HepG2 (cell line): Measurements from ENCODE around the gene RECK. TPM values are rescaled to one million over a fixed set of nuclear protein-coding genes. Genes with fewer than 3 reads are reported as not detected.

Experiments used
- ATAC-seq: fragments of 200-7000 bp; cut with Tn5 transposase; 3 replicates; pipeline ENCODE4 v1.9.1; 2020; ENCODE audit warnings: mild to moderate bottlenecking, moderate library complexity
- BruUV-seq: library from RNA; stranded (reverse); fragments of 400-500 nt; replicated peaks from 2 replicates; lab custom pipeline; 2021; lab: Mats Ljungman, UMichigan
- CTCF ChIA-PET: fragments of 300-600 bp; formaldehyde crosslinking; extraction: SDS; loops from one replicate; lab custom pipeline; 2021; ENCODE audit warnings: low total read pairs, inconsistent platforms, low intra/inter-chr PET ratio; lab: Yijun Ruan, JAX
- POLR2A ChIA-PET: fragments of 350-600 bp; sonication (Branson Sonifier 250); formaldehyde crosslinking; loops from one replicate; lab custom pipeline; 2020; ENCODE audit warnings: antibody characterized with exemption, inconsistent platforms; lab: Yijun Ruan, JAX
- DNase-seq: peaks from one replicate; pipeline ENCODE4 v3.0.0-alpha.2; 2015; ENCODE audit warnings: low spot score
- FAIRE-seq: peaks from 3 replicates; lab custom pipeline; 2011; peaks lifted over from hg19 to GRCh38; lab: Jason Lieb, UNC
- H2AFZ ChIP-seq: one replicate; pipeline ENCODE4 v1.6.1; 2011; ENCODE audit warnings: low read length, inconsistent platforms
- H3K27ac ChIP-seq: fragments of 300-600 bp; 3 replicates; pipeline ENCODE4 v1.8.0; 2011; ENCODE audit warnings: mixed run types, mild to moderate bottlenecking, mixed read lengths, low read length, inconsistent platforms; ENCODE audit not compliant: insufficient read depth; ENCODE audit errors: extremely low read length
- H3K27me3 ChIP-seq, 2 experiments: fragments of 200-600 bp in 1 of 2; 2 replicates in 1 of 2; 3 replicates in 1 of 2; pipeline versions ENCODE4 v1.6.0 to v1.8.0; 2011; ENCODE audit warnings: low read length in 2 of 2, mild to moderate bottlenecking in 2 of 2, moderate library complexity in 2 of 2, inconsistent platforms in 1 of 2; ENCODE audit not compliant: insufficient read depth in 2 of 2, control insufficient read depth in 1 of 2
- H3K36me3 ChIP-seq, 2 experiments: fragments of 200-600 bp in 1 of 2; replicated peaks in 1 of 2; 2 replicates in 1 of 2; 3 replicates in 1 of 2; pipeline versions ENCODE4 v1.5.1 to v1.8.0; 2011; ENCODE audit warnings: low read length in 2 of 2, inconsistent platforms in 1 of 2; ENCODE audit not compliant: insufficient read depth in 2 of 2, control insufficient read depth in 1 of 2
- H3K4me1 ChIP-seq: 2 replicates; pipeline ENCODE4 v1.5.1; 2012; ENCODE audit warnings: low read length, inconsistent platforms; ENCODE audit not compliant: insufficient read depth
- H3K4me2 ChIP-seq: 2 replicates; pipeline ENCODE4 v1.6.0; 2011; ENCODE audit warnings: low read depth, low read length, inconsistent platforms
- H3K4me3 ChIP-seq, 3 experiments: fragments of 200-600 bp in 1 of 3; sonication (generic), shearing (Covaris generic) in 1 of 3; replicated peaks in 1 of 3; 2 replicates each; pipeline ENCODE4 v1.5.1; 2011 to 2016; ENCODE audit warnings: low read length in 3 of 3, inconsistent platforms in 2 of 3, low read depth in 2 of 3, mild to moderate bottlenecking in 2 of 3, control low read depth in 1 of 3, mixed read lengths in 1 of 3; ENCODE audit not compliant: insufficient read depth in 1 of 3
- H3K79me2 ChIP-seq: one replicate; pipeline ENCODE4 v1.6.1; 2011; ENCODE audit warnings: low read length, inconsistent platforms; ENCODE audit not compliant: insufficient read depth
- H3K9ac ChIP-seq: 2 replicates; pipeline ENCODE4 v1.6.0; 2011; ENCODE audit warnings: mild to moderate bottlenecking, low read depth, low read length, inconsistent platforms; ENCODE audit not compliant: insufficient read depth
- H3K9me3 ChIP-seq: 2 replicates; pipeline ENCODE4 v1.5.1; 2012; ENCODE audit warnings: mild to moderate bottlenecking, low read length
- H4K20me1 ChIP-seq: 2 replicates; pipeline ENCODE4 v1.6.0; 2011; ENCODE audit warnings: inconsistent platforms, mild to moderate bottlenecking, low read length, moderate library complexity; ENCODE audit not compliant: insufficient read depth
- AKAP8 ChIP-seq: sonication (generic); formaldehyde crosslinking; IDR thresholded peaks from 2 replicates; pipeline ENCODE4 v1.5.1; 2020; ENCODE audit warnings: mild to moderate bottlenecking, missing genetic modification reagents
- ETV6 ChIP-seq: sonication (generic); formaldehyde crosslinking; conservative IDR thresholded peaks from 2 replicates; pipeline ENCODE4 v1.4.0; 2020; ENCODE audit warnings: missing genetic modification reagents
- FOSL2 ChIP-seq: sonication (generic); formaldehyde crosslinking; IDR thresholded peaks from 2 replicates; pipeline ENCODE4 v1.4.0; 2020; ENCODE audit warnings: missing genetic modification reagents
- HNRNPUL1 ChIP-seq: fragments of 200-400 bp; formaldehyde crosslinking; IDR thresholded peaks from 2 replicates; pipeline ENCODE4 v1.6.1; 2017; ENCODE audit warnings: low read depth, mild to moderate bottlenecking, low read length, moderate library complexity
- KDM1A ChIP-seq: IDR thresholded peaks from 2 replicates; pipeline ENCODE4 v1.6.1; 2016; ENCODE audit warnings: missing compliant biosample characterization
- NFYC ChIP-seq: IDR thresholded peaks from 2 replicates; pipeline ENCODE4 v1.6.1; 2016; ENCODE audit warnings: missing genetic modification reagents, missing compliant biosample characterization
- RFX1 ChIP-seq: fragments of 450-650 bp; IDR thresholded peaks from 2 replicates; pipeline ENCODE4 v1.6.1; 2017
- SETDB1 ChIP-seq: sonication (generic); formaldehyde crosslinking; IDR thresholded peaks from 2 replicates; pipeline ENCODE4 v1.5.1; 2020; ENCODE audit warnings: missing genetic modification reagents, mild to moderate bottlenecking, borderline replicate concordance
- SRY ChIP-seq: sonication (generic); formaldehyde crosslinking; IDR thresholded peaks from 2 replicates; pipeline ENCODE4 v1.8.0; 2022; ENCODE audit warnings: mild to moderate bottlenecking, missing genetic modification reagents
- ZNF143 ChIP-seq: sonication (generic); formaldehyde crosslinking; IDR thresholded peaks from 2 replicates; pipeline ENCODE4 v1.4.0; 2020; ENCODE audit warnings: missing genetic modification reagents
- WGBS: methylation state at CpG from one replicate; pipeline ENCODE4 v1.1.6; 2017; ENCODE audit warnings: low lambda C conversion rate; 5-methylcytosine and 5-hydroxymethylcytosine counted together
- in situ Hi-C: cut with HindIII; loops from 2 replicates; pipeline ENCODE4 v1.10.0; 2017; ENCODE audit warnings: low pct_unique_long_range_greater_than_20kb; ENCODE audit not compliant: extremely low pct_ligation_motif_present
- intact Hi-C: fragments of 100-400 bp; cut with micrococcal nuclease; formaldehyde crosslinking; loops from one replicate; pipeline ENCODE4 v1.10.0; 2022; ENCODE audit not compliant: unreplicated experiment
- polyA plus RNA-seq, 8 experiments: library from polyadenylated mRNA; depleted of rRNA in 3 of 8; stranded (reverse) in 7 of 8; unstranded in 1 of 8; fragments of >200 nt; fragmentation: Illumina TruSeq in 4 of 8; extraction: Trizol in 4 of 8; gene quantifications; 2 replicates each; pipeline versions ENCODE4 v1.2.1 to v1.2.3, GENCODE V29; 2011 to 2016; ENCODE audit warnings: low read depth in 4 of 8, missing spikeins in 1 of 8, mixed read lengths in 1 of 8; ENCODE audit not compliant: insufficient read depth in 1 of 8
- total RNA-seq, 5 experiments: library from RNA; depleted of rRNA; stranded (reverse); fragments of >200 nt; fragmentation: Illumina TruSeq; extraction: Trizol; gene quantifications; 2 replicates each; pipeline ENCODE4 v1.2.3, GENCODE V29; 2016; ENCODE audit warnings: low read depth in 1 of 5
- TF ChIP-seq, protein P1 (sequence below): sonication (generic); formaldehyde crosslinking; IDR thresholded peaks from 2 replicates; pipeline ENCODE4 v1.8.0; 2022; ENCODE audit warnings: low read depth, missing genetic modification reagents

The RECK gene
- total and polyA plus RNA-seq, 2 of the 13 experiments (the other 11 are each of a cell fraction or from before 2014, with no cell fraction given): 3.1 to 4.8 TPM

DNA sequence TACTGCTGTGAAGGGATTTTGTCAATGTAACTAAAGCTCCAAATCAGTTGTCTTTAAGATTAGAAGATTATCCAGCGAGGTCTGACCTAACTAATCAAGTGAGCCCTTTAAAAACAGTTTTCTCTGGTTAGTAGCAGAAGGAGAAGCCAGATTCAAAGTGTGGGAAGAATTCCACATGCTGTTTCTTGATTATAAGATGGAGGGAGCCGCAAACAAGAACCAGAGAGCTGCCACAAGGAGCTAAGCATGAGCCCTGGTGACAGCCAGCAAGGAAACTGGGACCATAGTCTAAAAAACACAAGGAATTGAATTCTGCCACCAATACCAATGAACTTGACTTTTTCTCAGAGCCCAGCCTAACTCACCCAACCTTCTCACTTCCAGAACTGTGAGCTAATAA lies 41.8 kb upstream of the RECK start:
- no peaks in the 10 kb centered on the region for H3K79me2 ChIP-seq
- H3K27me3 ChIP-seq: no peaks in the 10 kb centered on the region
- no peak for ATAC-seq
- CTCF ChIA-PET: no interaction called here
- H4K20me1 ChIP-seq: no peaks in the 10 kb centered on the region
- no peak overlapping the region for H2AFZ ChIP-seq
- in situ Hi-C loops: no loop called here
- H3K36me3 ChIP-seq: no peaks in the 10 kb centered on the region
- H3K9me3 ChIP-seq: peaks cover 8% of the 10 kb centered on the region
- H3K4me2 ChIP-seq: no peak overlapping the region
- no peak overlapping the region for H3K4me3 ChIP-seq
- BruUV-seq: no TSS peak
- TF ChIP-seq SRY (CRISPR knock-in tag): no peak
- TF ChIP-seq HNRNPUL1: no peak
- TF ChIP-seq SETDB1 (CRISPR knock-in tag): no peak
- no peak for TF ChIP-seq ZNF143
- TF ChIP-seq, protein P1, sequence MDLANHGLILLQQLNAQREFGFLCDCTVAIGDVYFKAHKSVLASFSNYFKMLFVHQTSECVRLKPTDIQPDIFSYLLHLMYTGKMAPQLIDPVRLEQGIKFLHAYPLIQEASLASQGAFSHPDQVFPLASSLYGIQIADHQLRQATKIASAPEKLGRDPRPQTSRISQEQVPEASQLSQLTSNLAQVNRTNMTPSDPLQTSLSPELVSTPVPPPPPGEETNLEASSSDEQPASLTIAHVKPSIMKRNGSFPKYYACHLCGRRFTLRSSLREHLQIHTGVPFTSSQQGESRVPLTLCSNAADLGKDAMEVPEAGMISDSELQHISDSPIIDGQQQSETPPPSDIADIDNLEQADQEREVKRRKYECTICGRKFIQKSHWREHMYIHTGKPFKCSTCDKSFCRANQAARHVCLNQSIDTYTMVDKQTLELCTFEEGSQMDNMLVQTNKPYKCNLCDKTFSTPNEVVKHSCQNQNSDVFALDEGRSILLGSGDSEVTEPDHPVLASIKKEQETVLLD (CRISPR knock-in tag): no peak
- no peak for TF ChIP-seq AKAP8
- TF ChIP-seq FOSL2 (CRISPR knock-in tag): no peak
- no peak for TF ChIP-seq ETV6 (CRISPR knock-in tag)
- no peak for TF ChIP-seq NFYC (CRISPR knock-in tag)
- TF ChIP-seq RFX1: no peak
- TF ChIP-seq KDM1A (CRISPR knock-in tag): no peak
- TF ChIP-seq, all 625 proteins: peak for 0
- 0% methylated on average over 2 of the region's 2 CpGs for WGBS
- Histone ChIP-seq H3K4me1 (no peaks in the 10 kb centered on the region), H3K9ac (no peak overlapping the region), H3K27ac (no peak overlapping the region)
- no peak for DNase-seq
- intact Hi-C loops: no loop called here
- POLR2A ChIA-PET: no interaction called here
- FAIRE-seq: no peak
